Hepatocyte (in vitro differentiated cells): Measurements from ENCODE around the gene CYGB. TPM values are rescaled to one million over a fixed set of nuclear protein-coding genes. Genes with fewer than 3 reads are reported as not detected.

Source experiments
- DNase-seq: peaks from one replicate; pipeline ENCODE4 v3.0.0-alpha.2; 2016; ENCODE audit warnings: low spot score
- H2AFZ ChIP-seq: fragments of 200-600 bp; sonication (generic); 2 replicates; pipeline ENCODE4 v1.6.0; 2016; ENCODE audit warnings: antibody characterized with exemption, mild to moderate bottlenecking
- H3K27ac ChIP-seq: fragments of 200-600 bp; sonication (generic); 2 replicates; pipeline ENCODE4 v1.5.1; 2016; ENCODE audit warnings: mild to moderate bottlenecking
- H3K27me3 ChIP-seq: fragments of 200-600 bp; sonication (generic); 2 replicates; pipeline ENCODE4 v1.6.1; 2016
- H3K36me3 ChIP-seq: fragments of 200-600 bp; sonication (generic); replicated peaks from 2 replicates; pipeline ENCODE4 v1.5.1; 2016; ENCODE audit warnings: low read depth; ENCODE audit not compliant: insufficient read depth
- H3K4me1 ChIP-seq: fragments of 200-600 bp; sonication (generic); 2 replicates; pipeline ENCODE4 v1.5.1; 2016; ENCODE audit warnings: mild to moderate bottlenecking, moderate library complexity; ENCODE audit not compliant: insufficient read depth
- H3K4me2 ChIP-seq: fragments of 200-600 bp; sonication (generic); 2 replicates; pipeline ENCODE4 v1.6.0; 2016
- H3K4me3 ChIP-seq: fragments of 200-600 bp; sonication (generic); 2 replicates; pipeline ENCODE4 v1.5.1; 2016; ENCODE audit warnings: mild to moderate bottlenecking
- H3K79me2 ChIP-seq: fragments of 200-600 bp; sonication (generic); 2 replicates; pipeline ENCODE4 v1.6.0; 2017; ENCODE audit warnings: mild to moderate bottlenecking
- H3K9me2 ChIP-seq: fragments of 200-600 bp; sonication (generic); replicated peaks from 2 replicates; pipeline ENCODE4 v1.6.0; 2017; ENCODE audit warnings: mild to moderate bottlenecking; ENCODE audit not compliant: insufficient read depth
- H3K9me3 ChIP-seq: fragments of 200-600 bp; sonication (generic); 2 replicates; pipeline ENCODE4 v1.5.1; 2016; ENCODE audit warnings: low read depth, mild to moderate bottlenecking
- H4K20me1 ChIP-seq: fragments of 200-600 bp; sonication (generic); 2 replicates; pipeline ENCODE4 v1.6.0; 2016; ENCODE audit warnings: mild to moderate bottlenecking; ENCODE audit not compliant: insufficient read depth, poor library complexity, severe bottlenecking
- EZH2 ChIP-seq: fragments of 200-600 bp; sonication (generic); IDR thresholded peaks from 2 replicates; pipeline ENCODE4 v1.6.1; 2016; ENCODE audit warnings: antibody characterized with exemption, mild to moderate bottlenecking, borderline replicate concordance
- EZH2phosphoT487 ChIP-seq: fragments of 200-600 bp; sonication (generic); IDR thresholded peaks from one replicate; pipeline ENCODE4 v1.6.1; 2018; ENCODE audit warnings: antibody characterized with exemption, mild to moderate bottlenecking, low read depth, moderate library complexity; ENCODE audit not compliant: unreplicated experiment, severe bottlenecking
- WGBS: methylation state at CpG from one replicate; pipeline ENCODE4 v1.1.6; 2016; ENCODE audit warnings: low lambda C conversion rate; ENCODE audit errors: missing lambda C conversion rate; 5-methylcytosine and 5-hydroxymethylcytosine counted together
- polyA plus RNA-seq: library from polyadenylated mRNA; unstranded; fragments of >200 nt; fragmentation: Nextera tagmentation; extraction: Ambion mirVana; gene quantifications from 2 replicates; pipeline ENCODE4 v1.2.1, GENCODE V29; 2016
- small RNA-seq: library from RNA; depleted of rRNA; stranded (forward); fragments of <200 nt; gene quantifications from one replicate; pipeline ENCODE3, GENCODE V24; 2014
- total RNA-seq: library from RNA; depleted of rRNA; stranded (reverse); fragments of >200 nt; gene quantifications from 2 replicates; pipeline ENCODE4 v1.2.3, GENCODE V29; 2014
- TF ChIP-seq, protein P1 (sequence below): fragments of 200-600 bp; sonication (generic); IDR thresholded peaks from 2 replicates; pipeline ENCODE4 v1.5.1; 2016; ENCODE audit warnings: antibody characterized with exemption, mild to moderate bottlenecking; ENCODE audit not compliant: poor library complexity

Gene CYGB
- total and polyA plus RNA-seq, 2 experiments from 2014 or later = 7.8 to 13.8 TPM

GRCh38 chr17:76478730-76479514 lies 58.6 kb downstream of the CYGB start:
- no peak for DNase-seq
- Histone ChIP-seq H3K4me1 (no peaks in the 10 kb centered on the region), H4K20me1 (no peaks in the 10 kb centered on the region), H3K9me2 (no peaks in the 10 kb centered on the region), H3K27ac (no peak overlapping the region), H3K9me3 (no peaks in the 10 kb centered on the region), H3K4me3 (no peak overlapping the region), H3K4me2 (no peak overlapping the region), H3K36me3 (no peaks in the 10 kb centered on the region), H3K79me2 (no peaks in the 10 kb centered on the region), H2AFZ (no peak overlapping the region), H3K27me3 (no peaks in the 10 kb centered on the region)
- WGBS = 96% methylated on average over 28 of the region's 37 CpGs
- TF ChIP-seq EZH2 = no peak
- no peak for TF ChIP-seq EZH2phosphoT487

GRCh38 chr17:76478097-76478496 lies 59.4 kb downstream of the CYGB start:
- Histone ChIP-seq H3K9me2 (no peaks in the 10 kb centered on the region), H4K20me1 (no peaks in the 10 kb centered on the region), H3K9me3 (no peaks in the 10 kb centered on the region), H3K4me3 (no peak overlapping the region), H3K4me1 (no peaks in the 10 kb centered on the region), H3K4me2 (no peak overlapping the region), H3K27me3 (no peaks in the 10 kb centered on the region), H2AFZ (no peak overlapping the region), H3K79me2 (no peaks in the 10 kb centered on the region), H3K36me3 (no peaks in the 10 kb centered on the region), H3K27ac (no peak overlapping the region)
- no peak for DNase-seq
- TF ChIP-seq EZH2phosphoT487 = no peak
- no peak for TF ChIP-seq EZH2
- TF ChIP-seq, protein P1, sequence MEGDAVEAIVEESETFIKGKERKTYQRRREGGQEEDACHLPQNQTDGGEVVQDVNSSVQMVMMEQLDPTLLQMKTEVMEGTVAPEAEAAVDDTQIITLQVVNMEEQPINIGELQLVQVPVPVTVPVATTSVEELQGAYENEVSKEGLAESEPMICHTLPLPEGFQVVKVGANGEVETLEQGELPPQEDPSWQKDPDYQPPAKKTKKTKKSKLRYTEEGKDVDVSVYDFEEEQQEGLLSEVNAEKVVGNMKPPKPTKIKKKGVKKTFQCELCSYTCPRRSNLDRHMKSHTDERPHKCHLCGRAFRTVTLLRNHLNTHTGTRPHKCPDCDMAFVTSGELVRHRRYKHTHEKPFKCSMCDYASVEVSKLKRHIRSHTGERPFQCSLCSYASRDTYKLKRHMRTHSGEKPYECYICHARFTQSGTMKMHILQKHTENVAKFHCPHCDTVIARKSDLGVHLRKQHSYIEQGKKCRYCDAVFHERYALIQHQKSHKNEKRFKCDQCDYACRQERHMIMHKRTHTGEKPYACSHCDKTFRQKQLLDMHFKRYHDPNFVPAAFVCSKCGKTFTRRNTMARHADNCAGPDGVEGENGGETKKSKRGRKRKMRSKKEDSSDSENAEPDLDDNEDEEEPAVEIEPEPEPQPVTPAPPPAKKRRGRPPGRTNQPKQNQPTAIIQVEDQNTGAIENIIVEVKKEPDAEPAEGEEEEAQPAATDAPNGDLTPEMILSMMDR = no peak
- 95% methylated on average over 10 of the region's 10 CpGs for WGBS

GRCh38 chr17:76477576-76477975 lies 59.9 kb downstream of the CYGB start:
- H3K27ac ChIP-seq = no peak overlapping the region
- H3K27me3 ChIP-seq = no peaks in the 10 kb centered on the region
- H3K9me3 ChIP-seq = no peaks in the 10 kb centered on the region
- H3K4me2 ChIP-seq = no peak overlapping the region
- H3K79me2 ChIP-seq = no peaks in the 10 kb centered on the region
- no peak for DNase-seq
- H3K9me2 ChIP-seq = no peaks in the 10 kb centered on the region
- H3K4me1 ChIP-seq = no peaks in the 10 kb centered on the region
- no peaks in the 10 kb centered on the region for H4K20me1 ChIP-seq
- TF ChIP-seq EZH2phosphoT487 = no peak
- TF ChIP-seq EZH2 = no peak
- TF ChIP-seq, protein P1 = no peak
- 93% methylated on average over 15 of the region's 15 CpGs for WGBS
- H3K36me3 ChIP-seq = no peaks in the 10 kb centered on the region
- no peak overlapping the region for H3K4me3 ChIP-seq
- H2AFZ ChIP-seq = no peak overlapping the region

Small RNA genes within 50 kb of the gene (small RNA-seq; reads per million reads assigned to genes)
- gene SNORD1A (not detected), gene SNORD1B (2,009 reads per million, percentile 99 among the genes with 10 or more reads in this experiment)

Other genes starting within 250 kb of the CYGB start
- 2.8 and 3.6 TPM in 2 replicates for gene QRICH2, start 229.4 kb downstream of the CYGB start, total RNA-seq
- 2.3 and 2.9 TPM in 2 replicates for gene QRICH2, start 229.4 kb downstream of the CYGB start, polyA plus RNA-seq
- gene PRPSAP1, start 183.8 kb downstream of the CYGB start, total RNA-seq = 42.1 and 61.8 TPM in 2 replicates
- gene PRPSAP1, start 183.8 kb downstream of the CYGB start, polyA plus RNA-seq = 42.3 and 62.3 TPM in 2 replicates
- 3.8 and 5.2 TPM in 2 replicates for gene SPHK1, start 153.1 kb downstream of the CYGB start, total RNA-seq
- 12.1 and 15.2 TPM in 2 replicates for gene SPHK1, start 153.1 kb downstream of the CYGB start, polyA plus RNA-seq
- 14.6 and 15.2 TPM in 2 replicates for gene UBE2O, start 84.6 kb downstream of the CYGB start, total RNA-seq
- 9.7 and 12.5 TPM in 2 replicates for gene UBE2O, start 84.6 kb downstream of the CYGB start, polyA plus RNA-seq
- gene AANAT, start 70.1 kb downstream of the CYGB start, total RNA-seq = 0.84 TPM in 1 of 2 replicates, not detected in the other
- gene AANAT, start 70.1 kb downstream of the CYGB start, polyA plus RNA-seq = 0.92 TPM in 1 of 2 replicates, not detected in the other
- 4.9 and 5.5 TPM in 2 replicates for gene RHBDF2, start 36.3 kb downstream of the CYGB start, total RNA-seq
- 11.0 and 11.7 TPM in 2 replicates for gene RHBDF2, start 36.3 kb downstream of the CYGB start, polyA plus RNA-seq
- gene PRCD, start 2.3 kb upstream of the CYGB start, total RNA-seq = 2.0 and 2.7 TPM in 2 replicates
- 10.2 and 11.6 TPM in 2 replicates for gene PRCD, start 2.3 kb upstream of the CYGB start, polyA plus RNA-seq
- 1.4 and 2.3 TPM in 2 replicates for gene ST6GALNAC2, start 48.2 kb upstream of the CYGB start, total RNA-seq
- 1.8 and 2.8 TPM in 2 replicates for gene ST6GALNAC2, start 48.2 kb upstream of the CYGB start, polyA plus RNA-seq
- 17.7 and 29.6 TPM in 2 replicates for gene ST6GALNAC1, start 106.0 kb upstream of the CYGB start, total RNA-seq
- 27.6 and 31.6 TPM in 2 replicates for gene ST6GALNAC1, start 106.0 kb upstream of the CYGB start, polyA plus RNA-seq
- 101 and 102 TPM in 2 replicates for gene MXRA7, start 173.3 kb upstream of the CYGB start, total RNA-seq
- 117 and 138 TPM in 2 replicates for gene MXRA7, start 173.3 kb upstream of the CYGB start, polyA plus RNA-seq
- gene JMJD6, start 188.9 kb upstream of the CYGB start, total RNA-seq = 19.3 and 19.5 TPM in 2 replicates
- 34.5 and 44.8 TPM in 2 replicates for gene JMJD6, start 188.9 kb upstream of the CYGB start, polyA plus RNA-seq
- gene METTL23, start 189.1 kb upstream of the CYGB start, total RNA-seq = 36.6 and 36.8 TPM in 2 replicates
- 48.0 and 56.5 TPM in 2 replicates for gene METTL23, start 189.1 kb upstream of the CYGB start, polyA plus RNA-seq
- 152 and 157 TPM in 2 replicates for gene SRSF2, start 199.6 kb upstream of the CYGB start, total RNA-seq
- gene SRSF2, start 199.6 kb upstream of the CYGB start, polyA plus RNA-seq = 152 and 173 TPM in 2 replicates
- gene MFSD11, start 200.4 kb upstream of the CYGB start, total RNA-seq = 59.4 and 66.6 TPM in 2 replicates
- 35.4 and 43.5 TPM in 2 replicates for gene MFSD11, start 200.4 kb upstream of the CYGB start, polyA plus RNA-seq